K562 (cell line): ENCODE measurements around the gene CREB5. TPM values are rescaled to one million over a fixed set of nuclear protein-coding genes. Genes with fewer than 3 reads are reported as not detected.

Experiments
- HDAC8 ChIP-seq: fragments of 450-650 bp; IDR thresholded peaks from 2 replicates; pipeline ENCODE4 v1.6.1; 2016; ENCODE audit warnings: mild to moderate bottlenecking, missing genetic modification characterization, moderate library complexity, missing compliant biosample characterization
- MNT ChIP-seq, 2 experiments: fragments of 450-650 bp; conservative IDR thresholded peaks; 2 replicates each; pipeline ENCODE4 v1.6.1; 2017; ENCODE audit warnings: mild to moderate bottlenecking in 2 of 2, moderate library complexity in 2 of 2
- TSC22D4 ChIP-seq: fragments of 450-650 bp; IDR thresholded peaks from 2 replicates; pipeline ENCODE4 v1.6.1; 2016; ENCODE audit warnings: missing genetic modification characterization, missing biosample characterization, control low read depth
- ZNF12 ChIP-seq: sonication (generic); formaldehyde crosslinking; IDR thresholded peaks from 2 replicates; pipeline ENCODE4 v1.4.0; 2020; ENCODE audit warnings: mild to moderate bottlenecking, missing genetic modification reagents
- ZNF518B ChIP-seq: fragments of 250-450 bp; sonication (Bioruptor Pico); IDR thresholded peaks from 2 replicates; pipeline ENCODE4 v1.5.0; 2021; ENCODE audit warnings: mild to moderate bottlenecking, moderate library complexity
- polyA plus RNA-seq, 8 experiments: library from polyadenylated mRNA; depleted of rRNA in 4 of 8; stranded (reverse) in 5 of 8; unstranded in 3 of 8; fragments of >200 nt; fragmentation: Nextera tagmentation in 2 of 8; fragmentation: Illumina TruSeq in 1 of 8; extraction: Ambion mirVana in 2 of 8; extraction: Trizol in 1 of 8; gene quantifications; 2 replicates each; pipeline versions ENCODE4 v1.2.1 to v1.2.3, GENCODE V29; 2011 to 2014; ENCODE audit warnings: inconsistent platforms in 1 of 8, missing spikeins in 1 of 8
- total RNA-seq, 7 experiments: library from RNA; depleted of rRNA in 6 of 7; stranded (reverse); fragments of >200 nt in 6 of 7; fragmentation: Illumina TruSeq in 2 of 7; extraction: Trizol in 2 of 7; gene quantifications; 2 replicates each; pipeline versions ENCODE4 v1.2.1 to v1.2.3, GENCODE V29; 2011 to 2021; ENCODE audit warnings: low replicate concordance in 1 of 7

CREB5 gene
- total and polyA plus RNA-seq, 9 of the 15 experiments (the other 6 are each of a cell fraction or from before 2014, with no cell fraction given) = 0.33 to 6.4 (median 1.8) TPM

- TF ChIP-seq MNT (conservative IDR thresholded peaks at IDR 0.05) (no peak), ZNF12 (CRISPR knock-in tag) (no peak), HDAC8 (tag) (no peak), ZNF518B (CRISPR knock-in tag) (no peak), TSC22D4 (no peak)
These were observed 151.7 kb downstream of the CREB5 start (continued) for GRCh38 chr7:28564033-28564432.
